GM13976 (cell line): ENCODE data around the gene PRG3.

Source experiments
- DNase-seq: peaks from one replicate; pipeline ENCODE4 v3.0.0; 2012; ENCODE audit warnings: low spot score
- in situ Hi-C: fragments of 300-500 bp; cut with MboI; formaldehyde crosslinking; loops from one replicate; pipeline ENCODE4 v1.12.0; 2022; ENCODE audit warnings: low sequenced_read_pairs, mixed read lengths, inconsistent platforms; ENCODE audit not compliant: unreplicated experiment
- TF ChIP-seq, protein P1 (sequence below): IDR thresholded peaks from 2 replicates; pipeline ENCODE4 v1.5.1; 2012; ENCODE audit warnings: borderline replicate concordance, mild to moderate bottlenecking; ENCODE audit not compliant: insufficient read depth; ENCODE audit errors: extremely low read depth, missing control alignments, control extremely low read depth

The PRG3 gene

GRCh38 chr11:57396744-57397143 lies 15.8 kb upstream of the PRG3 start:
- in situ Hi-C loops, result no loop called here
- no peak for DNase-seq
- TF ChIP-seq, protein P1, sequence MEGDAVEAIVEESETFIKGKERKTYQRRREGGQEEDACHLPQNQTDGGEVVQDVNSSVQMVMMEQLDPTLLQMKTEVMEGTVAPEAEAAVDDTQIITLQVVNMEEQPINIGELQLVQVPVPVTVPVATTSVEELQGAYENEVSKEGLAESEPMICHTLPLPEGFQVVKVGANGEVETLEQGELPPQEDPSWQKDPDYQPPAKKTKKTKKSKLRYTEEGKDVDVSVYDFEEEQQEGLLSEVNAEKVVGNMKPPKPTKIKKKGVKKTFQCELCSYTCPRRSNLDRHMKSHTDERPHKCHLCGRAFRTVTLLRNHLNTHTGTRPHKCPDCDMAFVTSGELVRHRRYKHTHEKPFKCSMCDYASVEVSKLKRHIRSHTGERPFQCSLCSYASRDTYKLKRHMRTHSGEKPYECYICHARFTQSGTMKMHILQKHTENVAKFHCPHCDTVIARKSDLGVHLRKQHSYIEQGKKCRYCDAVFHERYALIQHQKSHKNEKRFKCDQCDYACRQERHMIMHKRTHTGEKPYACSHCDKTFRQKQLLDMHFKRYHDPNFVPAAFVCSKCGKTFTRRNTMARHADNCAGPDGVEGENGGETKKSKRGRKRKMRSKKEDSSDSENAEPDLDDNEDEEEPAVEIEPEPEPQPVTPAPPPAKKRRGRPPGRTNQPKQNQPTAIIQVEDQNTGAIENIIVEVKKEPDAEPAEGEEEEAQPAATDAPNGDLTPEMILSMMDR, result no peak

DNA sequence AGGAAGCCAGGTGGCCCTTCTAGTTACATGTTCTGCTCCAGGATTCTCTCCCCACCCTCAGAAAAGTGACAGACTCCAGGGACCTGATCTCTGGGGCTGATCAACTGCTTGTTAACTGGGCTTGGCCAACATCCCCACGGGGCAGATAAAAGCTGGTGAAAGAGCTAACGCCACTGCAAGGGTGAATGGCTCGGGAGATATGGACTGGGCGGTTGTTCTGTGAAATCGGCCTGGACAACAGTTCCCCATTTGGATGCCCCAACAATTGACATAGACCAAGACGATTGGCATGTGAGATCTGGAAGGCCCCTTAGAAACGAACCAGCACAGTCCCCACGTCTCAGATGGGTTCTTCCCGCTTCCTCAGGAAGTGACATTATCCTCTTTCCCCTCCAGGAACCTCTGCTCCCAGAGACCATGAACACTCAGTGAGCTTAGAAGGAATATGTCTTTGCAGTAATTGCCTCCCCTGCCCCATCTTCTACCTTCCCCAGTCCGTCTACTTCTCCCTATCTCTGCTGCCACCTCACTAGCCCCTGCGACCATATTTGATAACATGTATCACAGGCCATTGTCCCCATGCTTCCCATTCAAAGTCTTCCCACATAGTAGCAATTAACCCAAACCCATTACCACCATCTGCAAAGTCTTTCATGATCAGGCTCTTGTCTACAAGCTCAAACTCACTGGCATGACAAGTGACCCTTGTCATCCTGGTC lies 15.1 kb upstream of the PRG3 start:
- TF ChIP-seq, protein P1, result no peak
- no peak for DNase-seq
- in situ Hi-C loops, result no loop called here

- TF ChIP-seq, protein P1, result no peak
- no peak for DNase-seq
- in situ Hi-C loops, result no loop called here
Observed at GRCh38 chr11:57394203-57394965, 13.4 kb upstream of the PRG3 start.

- no peak for DNase-seq
- TF ChIP-seq, protein P1, result no peak
- in situ Hi-C loops, result no loop called here
Observed at GRCh38 chr11:57392763-57393105, 11.8 kb upstream of the PRG3 start.

GRCh38 chr11:57392066-57392762 lies 11.3 kb upstream of the PRG3 start:
- in situ Hi-C loops, result no loop called here
- TF ChIP-seq, protein P1, result no peak
- DNase-seq, result no peak

GRCh38 chr11:57391539-57391938 lies 10.6 kb upstream of the PRG3 start:
- in situ Hi-C loops, result no loop called here
- DNase-seq, result no peak
- TF ChIP-seq, protein P1, result no peak
